ENCODE measurements around the gene CTPS2. TPM values are rescaled to one million over a fixed set of nuclear protein-coding genes. Genes with fewer than 3 reads are reported as not detected.
"Not testable (repeated sequence)": the region's sequence is repeated elsewhere in the genome, so short reads cannot be mapped to it uniquely, and the experiment has no call there.

Gene CTPS2
- 1 to 10 TPM; 3.7 to 8.0 TPM for polyA plus RNA-seq

GRCh38 chrX:16712548-16713155 lies at the start of gene CTPS2:
Gene CTPS2, minus strand, starts transcription at chrX:16712669. Its CDS starts 9,767 bp downstream, at chrX:16702902.
- H3K4me3 ChIP-seq (ENCODE audit: low read depth in 1 of 2, low read length in 2 of 2) = peak within 1 kb of the TSS; percentile 48 to 79
- H3K4me1 ChIP-seq (ENCODE audit: control insufficient read depth in 2 of 2, insufficient read depth in 2 of 2, low read length in 1 of 2) = no peaks in the 10 kb centered on the region
- no peaks in the 10 kb centered on the region for H3K36me3 ChIP-seq (ENCODE audit: control insufficient read depth in 2 of 2, insufficient read depth in 2 of 2, low read length in 1 of 2)
- 5 to 11% methylated on average over 29 to 30 of the region's 30 CpGs for WGBS, 2 donors
- H3K27ac ChIP-seq (ENCODE audit: low read depth in 2 of 2, low read length in 1 of 2) = peak within 1 kb of the TSS; percentile 70 to 81
- H3K9me3 ChIP-seq (ENCODE audit: control insufficient read depth in 2 of 2, insufficient read depth in 1 of 2, low read depth in 1 of 2, low read length in 1 of 2) = no peaks in the 10 kb centered on the region
- H3K27me3 ChIP-seq (ENCODE audit: control insufficient read depth in 1 of 2, insufficient read depth in 2 of 2, low read length in 2 of 2) = no peaks in the 10 kb centered on the region

GRCh38 chrX:16761500-16761899 lies 49.0 kb upstream of the CTPS2 start:
- H3K27ac ChIP-seq (ENCODE audit: low read depth in 2 of 2, low read length in 1 of 2); H3K27me3 ChIP-seq (ENCODE audit: control insufficient read depth in 1 of 2, insufficient read depth in 2 of 2, low read length in 2 of 2); H3K9me3 ChIP-seq (ENCODE audit: control insufficient read depth in 2 of 2, insufficient read depth in 1 of 2, low read depth in 1 of 2, low read length in 1 of 2); H3K4me3 ChIP-seq (ENCODE audit: low read depth in 1 of 2, low read length in 2 of 2); H3K4me1 ChIP-seq (ENCODE audit: control insufficient read depth in 2 of 2, insufficient read depth in 2 of 2, low read length in 1 of 2); H3K36me3 ChIP-seq (ENCODE audit: control insufficient read depth in 2 of 2, insufficient read depth in 2 of 2, low read length in 1 of 2): not testable (repeated sequence)
- WGBS, 2 donors = 89 to 90% methylated on average over 4 of the region's 4 CpGs

- 71 to 83% methylated on average over 4 of the region's 4 CpGs for WGBS, 2 donors
- Histone ChIP-seq H3K4me3 (ENCODE audit: low read depth in 1 of 2, low read length in 2 of 2) (no peak overlapping the region), H3K27ac (ENCODE audit: low read depth in 2 of 2, low read length in 1 of 2) (no peak overlapping the region), H3K4me1 (ENCODE audit: control insufficient read depth in 2 of 2, insufficient read depth in 2 of 2, low read length in 1 of 2) (no peaks in the 10 kb centered on the region), H3K9me3 (ENCODE audit: control insufficient read depth in 2 of 2, insufficient read depth in 1 of 2, low read depth in 1 of 2, low read length in 1 of 2) (no peaks in the 10 kb centered on the region), H3K36me3 (ENCODE audit: control insufficient read depth in 2 of 2, insufficient read depth in 2 of 2, low read length in 1 of 2) (peaks cover 0 to 10% of the 10 kb centered on the region in 2 donors), H3K27me3 (ENCODE audit: control insufficient read depth in 1 of 2, insufficient read depth in 2 of 2, low read length in 2 of 2) (no peaks in the 10 kb centered on the region)
Measured at GRCh38 chrX:16756724-16757123, 44.3 kb upstream of the CTPS2 start.

GRCh38 chrX:16754019-16754418 lies 41.5 kb upstream of the CTPS2 start:
- 93 to 97% methylated on average over 2 of the region's 2 CpGs for WGBS, 2 donors
- H3K4me3 ChIP-seq (ENCODE audit: low read depth in 1 of 2, low read length in 2 of 2) = no peak overlapping the region

GRCh38 chrX:16750136-16750535 lies 37.7 kb upstream of the CTPS2 start:
- H3K9me3 ChIP-seq (ENCODE audit: control insufficient read depth in 2 of 2, insufficient read depth in 1 of 2, low read depth in 1 of 2, low read length in 1 of 2) = no peaks in the 10 kb centered on the region
- H3K4me3 ChIP-seq (ENCODE audit: low read depth in 1 of 2, low read length in 2 of 2) = no peak overlapping the region
- no peak overlapping the region for H3K27ac ChIP-seq (ENCODE audit: low read depth in 2 of 2, low read length in 1 of 2)
- H3K4me1 ChIP-seq (ENCODE audit: control insufficient read depth in 2 of 2, insufficient read depth in 2 of 2, low read length in 1 of 2) = no peaks in the 10 kb centered on the region
- H3K27me3 ChIP-seq (ENCODE audit: control insufficient read depth in 1 of 2, insufficient read depth in 2 of 2, low read length in 2 of 2) = no peaks in the 10 kb centered on the region
- H3K36me3 ChIP-seq (ENCODE audit: control insufficient read depth in 2 of 2, insufficient read depth in 2 of 2, low read length in 1 of 2) = peaks cover under 1 to 14% of the 10 kb centered on the region in 2 donors
- WGBS, 2 donors = 98 to 100% methylated on average over 7 of the region's 7 CpGs

More at GRCh38 chrX:16754019-16754418, 41.5 kb upstream of the CTPS2 start:
- Histone ChIP-seq H3K27me3 (ENCODE audit: control insufficient read depth in 1 of 2, insufficient read depth in 2 of 2, low read length in 2 of 2) (no peaks in the 10 kb centered on the region), H3K36me3 (ENCODE audit: control insufficient read depth in 2 of 2, insufficient read depth in 2 of 2, low read length in 1 of 2) (peaks cover 0 to 10% of the 10 kb centered on the region in 2 donors), H3K4me1 (ENCODE audit: control insufficient read depth in 2 of 2, insufficient read depth in 2 of 2, low read length in 1 of 2) (no peaks in the 10 kb centered on the region), H3K27ac (ENCODE audit: low read depth in 2 of 2, low read length in 1 of 2) (no peak overlapping the region), H3K9me3 (ENCODE audit: control insufficient read depth in 2 of 2, insufficient read depth in 1 of 2, low read depth in 1 of 2, low read length in 1 of 2) (no peaks in the 10 kb centered on the region)

- H3K27me3 ChIP-seq (ENCODE audit: control insufficient read depth in 1 of 2, insufficient read depth in 2 of 2, low read length in 2 of 2) = no peaks in the 10 kb centered on the region
- H3K36me3 ChIP-seq (ENCODE audit: control insufficient read depth in 2 of 2, insufficient read depth in 2 of 2, low read length in 1 of 2) = peaks cover 13 to 14% of the 10 kb centered on the region in 2 donors
- H3K4me3 ChIP-seq (ENCODE audit: low read depth in 1 of 2, low read length in 2 of 2) = no peak overlapping the region
- H3K4me1 ChIP-seq (ENCODE audit: control insufficient read depth in 2 of 2, insufficient read depth in 2 of 2, low read length in 1 of 2) = no peaks in the 10 kb centered on the region
- WGBS, 2 donors = 88 to 94% methylated on average over 5 of the region's 5 CpGs
- H3K9me3 ChIP-seq (ENCODE audit: control insufficient read depth in 2 of 2, insufficient read depth in 1 of 2, low read depth in 1 of 2, low read length in 1 of 2) = no peaks in the 10 kb centered on the region
- H3K27ac ChIP-seq (ENCODE audit: low read depth in 2 of 2, low read length in 1 of 2) = no peak overlapping the region
Measured at GRCh38 chrX:16748425-16748824, 36.0 kb upstream of the CTPS2 start.

- no peaks in the 10 kb centered on the region for H3K4me1 ChIP-seq (ENCODE audit: control insufficient read depth in 2 of 2, insufficient read depth in 2 of 2, low read length in 1 of 2)
- WGBS, 2 donors = 94% methylated on average over 5 of the region's 5 CpGs
- peaks cover 13 to 14% of the 10 kb centered on the region in 2 donors for H3K36me3 ChIP-seq (ENCODE audit: control insufficient read depth in 2 of 2, insufficient read depth in 2 of 2, low read length in 1 of 2)
- H3K27me3 ChIP-seq (ENCODE audit: control insufficient read depth in 1 of 2, insufficient read depth in 2 of 2, low read length in 2 of 2) = no peaks in the 10 kb centered on the region
- H3K9me3 ChIP-seq (ENCODE audit: control insufficient read depth in 2 of 2, insufficient read depth in 1 of 2, low read depth in 1 of 2, low read length in 1 of 2) = no peaks in the 10 kb centered on the region
- H3K27ac ChIP-seq (ENCODE audit: low read depth in 2 of 2, low read length in 1 of 2) = no peak overlapping the region
- H3K4me3 ChIP-seq (ENCODE audit: low read depth in 1 of 2, low read length in 2 of 2) = no peak overlapping the region
Measured at GRCh38 chrX:16745659-16746058, 33.2 kb upstream of the CTPS2 start.

GRCh38 chrX:16745102-16745501 lies 32.6 kb upstream of the CTPS2 start:
- no peaks in the 10 kb centered on the region for H3K9me3 ChIP-seq (ENCODE audit: control insufficient read depth in 2 of 2, insufficient read depth in 1 of 2, low read depth in 1 of 2, low read length in 1 of 2)
- peaks cover 13 to 14% of the 10 kb centered on the region in 2 donors for H3K36me3 ChIP-seq (ENCODE audit: control insufficient read depth in 2 of 2, insufficient read depth in 2 of 2, low read length in 1 of 2)
- H3K4me3 ChIP-seq (ENCODE audit: low read depth in 1 of 2, low read length in 2 of 2) = no peak overlapping the region
- H3K4me1 ChIP-seq (ENCODE audit: control insufficient read depth in 2 of 2, insufficient read depth in 2 of 2, low read length in 1 of 2) = no peaks in the 10 kb centered on the region
- H3K27ac ChIP-seq (ENCODE audit: low read depth in 2 of 2, low read length in 1 of 2) = no peak overlapping the region
- H3K27me3 ChIP-seq (ENCODE audit: control insufficient read depth in 1 of 2, insufficient read depth in 2 of 2, low read length in 2 of 2) = no peaks in the 10 kb centered on the region
- 84 to 89% methylated on average over 5 of the region's 5 CpGs for WGBS, 2 donors

- Histone ChIP-seq H3K4me3 (ENCODE audit: low read depth in 1 of 2, low read length in 2 of 2) (no peak overlapping the region), H3K27me3 (ENCODE audit: control insufficient read depth in 1 of 2, insufficient read depth in 2 of 2, low read length in 2 of 2) (no peaks in the 10 kb centered on the region), H3K4me1 (ENCODE audit: control insufficient read depth in 2 of 2, insufficient read depth in 2 of 2, low read length in 1 of 2) (no peaks in the 10 kb centered on the region), H3K9me3 (ENCODE audit: control insufficient read depth in 2 of 2, insufficient read depth in 1 of 2, low read depth in 1 of 2, low read length in 1 of 2) (no peaks in the 10 kb centered on the region), H3K36me3 (ENCODE audit: control insufficient read depth in 2 of 2, insufficient read depth in 2 of 2, low read length in 1 of 2) (peaks cover 13 to 14% of the 10 kb centered on the region in 2 donors), H3K27ac (ENCODE audit: low read depth in 2 of 2, low read length in 1 of 2) (no peak overlapping the region)
- WGBS, 2 donors = 94 to 97% methylated on average over 12 of the region's 12 CpGs
Measured at GRCh38 chrX:16743604-16744325, 31.3 kb upstream of the CTPS2 start.

GRCh38 chrX:16739574-16739973 lies 27.1 kb upstream of the CTPS2 start:
- Histone ChIP-seq H3K9me3 (ENCODE audit: control insufficient read depth in 2 of 2, insufficient read depth in 1 of 2, low read depth in 1 of 2, low read length in 1 of 2) (no peaks in the 10 kb centered on the region), H3K27ac (ENCODE audit: low read depth in 2 of 2, low read length in 1 of 2) (no peak overlapping the region), H3K27me3 (ENCODE audit: control insufficient read depth in 1 of 2, insufficient read depth in 2 of 2, low read length in 2 of 2) (no peaks in the 10 kb centered on the region), H3K4me3 (ENCODE audit: low read depth in 1 of 2, low read length in 2 of 2) (no peak overlapping the region), H3K4me1 (ENCODE audit: control insufficient read depth in 2 of 2, insufficient read depth in 2 of 2, low read length in 1 of 2) (no peaks in the 10 kb centered on the region), H3K36me3 (ENCODE audit: control insufficient read depth in 2 of 2, insufficient read depth in 2 of 2, low read length in 1 of 2) (peaks cover 11 to 15% of the 10 kb centered on the region in 2 donors)
- WGBS, 2 donors = 67 to 72% methylated on average over 6 of the region's 6 CpGs

Measured in esophagus (tissue), 2 donors.